Panc1 (cell line): ENCODE data around the gene CSMD2.

Source experiments
- CTCF ChIP-seq: fragments of 450-650 bp; IDR thresholded peaks from 2 replicates; pipeline ENCODE4 v1.5.1; 2017; ENCODE audit warnings: mild to moderate bottlenecking
- REST ChIP-seq, 2 experiments: IDR thresholded peaks; 2 replicates each; pipeline ENCODE4 v1.6.1; 2011 to 2012; ENCODE audit warnings: low read depth in 2 of 2, control low read depth in 1 of 2, low read length in 1 of 2, mild to moderate bottlenecking in 1 of 2, moderate library complexity in 1 of 2; ENCODE audit not compliant: insufficient read depth in 1 of 2
- TCF7L2 ChIP-seq: IDR thresholded peaks from 2 replicates; pipeline ENCODE4 v1.6.1; 2011; ENCODE audit warnings: mild to moderate bottlenecking, low read depth, low read length, inconsistent platforms

- TF ChIP-seq CTCF (no peak), TCF7L2 (no peak), REST (IDR thresholded peaks at IDR 0.05; ENCODE audit: insufficient read depth in 1 of 2, low read depth in 2 of 2, low read length in 1 of 2) (no peak)
Measured at GRCh38 chr1:33814166-33814565, 350.9 kb downstream of the CSMD2 start.
